ENCODE measurements around the gene TSPAN14. TPM values are rescaled to one million over a fixed set of nuclear protein-coding genes. Genes with fewer than 3 reads are reported as not detected.

Gene TSPAN14
- total and polyA plus RNA-seq, 2 of the 13 experiments (the other 11 are each of a cell fraction or from before 2014, with no cell fraction given), result 24.1 to 80.6 TPM

DNA sequence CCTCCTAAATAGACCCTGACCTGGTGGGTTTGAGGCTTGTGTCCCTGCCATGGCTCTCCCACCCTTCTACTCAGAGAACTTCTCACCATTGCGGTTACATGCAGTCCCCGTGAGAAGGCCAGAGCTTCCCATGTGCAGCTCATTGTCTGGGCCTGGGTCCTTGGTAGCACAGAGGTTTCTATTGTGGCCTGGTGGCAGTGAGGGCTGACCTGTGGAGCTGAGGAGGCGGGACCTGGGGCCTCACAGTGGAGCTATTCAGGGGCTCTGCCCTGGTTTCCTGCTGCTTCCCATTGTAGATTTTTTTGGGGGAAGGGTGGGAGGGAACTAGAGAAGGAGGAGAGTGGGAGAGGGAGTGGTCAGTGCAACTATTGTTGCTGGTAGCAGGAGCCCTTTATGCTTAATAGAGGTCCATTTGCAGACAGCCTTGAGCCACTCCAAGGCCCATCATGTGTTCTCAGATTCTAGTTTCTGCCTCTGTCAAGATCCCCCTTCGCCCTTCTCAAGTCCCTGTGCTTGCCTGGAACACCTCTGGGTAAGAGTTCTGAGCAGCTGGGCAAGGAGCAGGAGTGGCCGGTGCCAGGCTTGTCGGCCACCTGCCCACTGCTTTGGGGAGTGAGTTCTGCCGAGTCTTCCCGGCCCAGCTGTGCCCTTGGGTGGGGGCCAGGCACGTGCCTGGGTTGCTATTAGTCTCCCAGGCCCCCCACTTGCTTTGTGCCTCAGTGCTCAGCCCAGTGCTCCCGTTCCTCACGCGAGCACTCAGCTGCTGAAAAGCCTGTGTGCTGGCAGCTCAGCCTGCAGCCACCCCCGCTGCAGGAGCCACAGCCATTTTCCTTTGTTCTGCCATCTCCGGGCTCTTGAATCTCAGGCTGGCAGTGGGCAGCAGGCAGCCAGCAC lies 10.7 kb downstream of the TSPAN14 start (continued):
- peak; percentile 63 for TF ChIP-seq POLR2G (IDR thresholded peaks at IDR 0.05; ENCODE audit: low read depth, low read length)
- TF ChIP-seq SOX5 (CRISPR knock-in tag; IDR thresholded peaks at IDR 0.05; ENCODE audit: borderline replicate concordance), result peak; percentile 96
- TF ChIP-seq FOXO4 (CRISPR knock-in tag; conservative IDR thresholded peaks at IDR 0.05), result no peak
- TF ChIP-seq, protein P1, sequence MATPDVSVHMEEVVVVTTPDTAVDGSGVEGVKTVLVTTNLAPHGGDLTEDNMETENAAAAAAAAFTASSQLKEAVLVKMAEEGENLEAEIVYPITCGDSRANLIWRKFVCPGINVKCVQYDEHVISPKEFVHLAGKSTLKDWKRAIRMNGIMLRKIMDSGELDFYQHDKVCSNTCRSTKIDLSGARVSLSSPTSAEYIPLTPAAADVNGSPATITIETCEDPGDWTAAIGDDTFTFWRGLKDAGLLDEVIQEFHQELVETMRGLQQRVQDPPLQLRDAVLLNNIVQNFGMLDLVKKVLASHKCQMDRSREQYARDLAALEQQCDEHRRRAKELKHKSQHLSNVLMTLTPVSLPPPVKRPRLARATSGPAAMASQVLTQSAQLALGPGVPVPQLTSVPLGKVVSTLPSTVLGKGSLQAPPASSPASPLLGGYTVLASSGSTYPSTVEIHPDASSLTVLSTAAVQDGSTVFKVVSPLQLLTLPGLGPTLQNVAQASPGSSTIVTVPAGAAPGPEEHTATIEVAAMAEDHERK (CRISPR knock-in tag; IDR thresholded peaks at IDR 0.05; ENCODE audit: low read depth), result no peak
- TF ChIP-seq, protein P2, sequence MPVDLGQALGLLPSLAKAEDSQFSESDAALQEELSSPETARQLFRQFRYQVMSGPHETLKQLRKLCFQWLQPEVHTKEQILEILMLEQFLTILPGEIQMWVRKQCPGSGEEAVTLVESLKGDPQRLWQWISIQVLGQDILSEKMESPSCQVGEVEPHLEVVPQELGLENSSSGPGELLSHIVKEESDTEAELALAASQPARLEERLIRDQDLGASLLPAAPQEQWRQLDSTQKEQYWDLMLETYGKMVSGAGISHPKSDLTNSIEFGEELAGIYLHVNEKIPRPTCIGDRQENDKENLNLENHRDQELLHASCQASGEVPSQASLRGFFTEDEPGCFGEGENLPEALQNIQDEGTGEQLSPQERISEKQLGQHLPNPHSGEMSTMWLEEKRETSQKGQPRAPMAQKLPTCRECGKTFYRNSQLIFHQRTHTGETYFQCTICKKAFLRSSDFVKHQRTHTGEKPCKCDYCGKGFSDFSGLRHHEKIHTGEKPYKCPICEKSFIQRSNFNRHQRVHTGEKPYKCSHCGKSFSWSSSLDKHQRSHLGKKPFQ (CRISPR knock-in tag; IDR thresholded peaks at IDR 0.05; ENCODE audit: insufficient replicate concordance), result peak; percentile 30
- no peak; the same call in 1 of the 2 replicates for TF ChIP-seq HOXA3 (CRISPR knock-in tag; IDR thresholded peaks at IDR 0.05)
- TF ChIP-seq ZNF431 (CRISPR knock-in tag; IDR thresholded peaks at IDR 0.05; ENCODE audit: borderline replicate concordance, low read depth), result no peak
- TF ChIP-seq TAF15 (IDR thresholded peaks at IDR 0.05; ENCODE audit: low read depth, low read length, poor library complexity, severe bottlenecking), result no peak
- no peak for TF ChIP-seq TBL1XR1 (IDR thresholded peaks at IDR 0.05; ENCODE audit: borderline replicate concordance, low read length, partially characterized antibody)
- TF ChIP-seq, protein P3, sequence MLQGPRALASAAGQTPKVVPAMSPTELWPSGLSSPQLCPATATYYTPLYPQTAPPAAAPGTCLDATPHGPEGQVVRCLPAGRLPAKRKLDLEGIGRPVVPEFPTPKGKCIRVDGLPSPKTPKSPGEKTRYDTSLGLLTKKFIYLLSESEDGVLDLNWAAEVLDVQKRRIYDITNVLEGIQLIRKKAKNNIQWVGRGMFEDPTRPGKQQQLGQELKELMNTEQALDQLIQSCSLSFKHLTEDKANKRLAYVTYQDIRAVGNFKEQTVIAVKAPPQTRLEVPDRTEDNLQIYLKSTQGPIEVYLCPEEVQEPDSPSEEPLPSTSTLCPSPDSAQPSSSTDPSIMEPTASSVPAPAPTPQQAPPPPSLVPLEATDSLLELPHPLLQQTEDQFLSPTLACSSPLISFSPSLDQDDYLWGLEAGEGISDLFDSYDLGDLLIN (CRISPR knock-in tag; IDR thresholded peaks at IDR 0.05; ENCODE audit: borderline replicate concordance), result no peak
- no peak for TF ChIP-seq DZIP1 (CRISPR knock-in tag; IDR thresholded peaks at IDR 0.05)
- TF ChIP-seq DMAP1 (CRISPR knock-in tag; IDR thresholded peaks at IDR 0.05), result no peak
- peak; percentile 54; the same call in 1 of the 2 replicates for TF ChIP-seq SAP130 (CRISPR knock-in tag; IDR thresholded peaks at IDR 0.05; ENCODE audit: low read depth)
- TF ChIP-seq ZFP91 (CRISPR knock-in tag; IDR thresholded peaks at IDR 0.05; ENCODE audit: borderline replicate concordance), result peak; percentile 49; the same call in 1 of the 2 replicates
- TF ChIP-seq ZNF143 (CRISPR knock-in tag; IDR thresholded peaks at IDR 0.05), result no peak
- TF ChIP-seq SP1 (IDR thresholded peaks at IDR 0.05), result no peak
- no peak for TF ChIP-seq SP1 (CRISPR knock-in tag; IDR thresholded peaks at IDR 0.05)
